GM18526 (cell line): ENCODE data around the gene NRDE2.

Experiments
- POLR2A ChIP-seq: IDR thresholded peaks from 3 replicates; pipeline ENCODE4 v1.6.1; 2011; ENCODE audit not compliant: insufficient read length; ENCODE audit errors: extremely low read depth

Gene NRDE2

GRCh38 chr14:90293766-90294730 lies 37.7 kb downstream of the NRDE2 start:
- no peak for TF ChIP-seq POLR2A

GRCh38 chr14:90291699-90292098 lies 40.0 kb downstream of the NRDE2 start:
- TF ChIP-seq POLR2A: no peak

GRCh38 chr14:90290337-90291011 lies 41.3 kb downstream of the NRDE2 start:
- TF ChIP-seq POLR2A: no peak

DNA sequence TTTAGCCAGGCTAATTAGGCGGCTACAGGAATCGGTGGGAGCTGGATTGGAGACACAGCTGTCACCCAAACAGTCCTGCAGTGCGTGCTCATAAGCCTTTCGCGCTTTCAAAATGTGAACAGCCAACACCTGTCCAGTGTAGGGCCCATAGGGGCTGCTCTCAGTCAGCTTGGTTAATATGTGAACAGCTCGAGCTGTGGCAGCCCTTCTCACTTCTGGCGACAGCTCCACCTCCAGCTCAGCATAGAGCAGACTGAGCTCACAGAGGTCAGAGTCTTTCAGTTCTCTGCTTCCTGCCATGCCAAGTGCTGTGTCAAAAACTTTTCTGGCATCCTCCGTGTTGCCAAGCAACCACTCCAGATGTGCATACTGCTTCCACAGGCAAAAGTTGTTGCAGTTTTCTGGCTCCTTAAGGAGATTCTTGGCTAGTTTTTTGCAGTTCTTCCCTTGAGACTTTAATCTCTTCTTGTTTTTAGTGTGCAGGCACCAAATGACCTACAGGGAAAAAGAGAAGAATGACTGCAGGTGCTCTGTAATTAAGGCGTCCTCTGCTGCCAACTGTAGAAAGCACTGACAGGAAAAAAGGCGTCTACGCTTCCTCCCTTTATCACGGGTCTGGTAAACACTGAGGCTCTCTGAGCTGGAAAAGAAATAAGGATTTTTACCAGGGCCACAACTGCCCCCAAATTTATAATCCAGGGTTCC lies 42.9 kb downstream of the NRDE2 start:
- TF ChIP-seq POLR2A: no peak

- TF ChIP-seq POLR2A: no peak
Observed at GRCh38 chr14:90287791-90288190, 44.0 kb downstream of the NRDE2 start.

GRCh38 chr14:90281756-90282155 lies 50.0 kb downstream of the NRDE2 start:
- TF ChIP-seq POLR2A: no peak

DNA sequence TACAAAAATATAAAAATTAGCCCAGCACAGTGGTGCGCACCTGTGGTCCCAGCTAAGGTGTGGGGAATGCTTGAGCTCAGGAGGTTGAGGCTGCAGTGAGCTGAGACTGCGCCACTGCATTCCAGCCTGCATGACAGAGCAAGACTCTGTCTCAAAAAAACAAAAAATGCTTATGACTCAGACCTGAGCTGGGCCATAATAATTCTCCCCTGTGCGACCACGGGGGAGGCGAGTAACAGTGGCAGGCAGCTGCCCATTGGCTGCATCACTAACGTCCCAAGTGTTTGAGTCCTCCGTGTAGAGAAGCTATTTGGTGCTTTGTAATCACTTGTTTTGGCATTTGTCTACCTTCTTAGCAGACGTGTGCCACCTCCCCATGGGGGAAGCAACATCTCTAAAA lies 50.5 kb downstream of the NRDE2 start:
- TF ChIP-seq POLR2A: no peak

- TF ChIP-seq POLR2A: no peak
Observed at GRCh38 chr14:90280096-90280495, 51.6 kb downstream of the NRDE2 start.

DNA sequence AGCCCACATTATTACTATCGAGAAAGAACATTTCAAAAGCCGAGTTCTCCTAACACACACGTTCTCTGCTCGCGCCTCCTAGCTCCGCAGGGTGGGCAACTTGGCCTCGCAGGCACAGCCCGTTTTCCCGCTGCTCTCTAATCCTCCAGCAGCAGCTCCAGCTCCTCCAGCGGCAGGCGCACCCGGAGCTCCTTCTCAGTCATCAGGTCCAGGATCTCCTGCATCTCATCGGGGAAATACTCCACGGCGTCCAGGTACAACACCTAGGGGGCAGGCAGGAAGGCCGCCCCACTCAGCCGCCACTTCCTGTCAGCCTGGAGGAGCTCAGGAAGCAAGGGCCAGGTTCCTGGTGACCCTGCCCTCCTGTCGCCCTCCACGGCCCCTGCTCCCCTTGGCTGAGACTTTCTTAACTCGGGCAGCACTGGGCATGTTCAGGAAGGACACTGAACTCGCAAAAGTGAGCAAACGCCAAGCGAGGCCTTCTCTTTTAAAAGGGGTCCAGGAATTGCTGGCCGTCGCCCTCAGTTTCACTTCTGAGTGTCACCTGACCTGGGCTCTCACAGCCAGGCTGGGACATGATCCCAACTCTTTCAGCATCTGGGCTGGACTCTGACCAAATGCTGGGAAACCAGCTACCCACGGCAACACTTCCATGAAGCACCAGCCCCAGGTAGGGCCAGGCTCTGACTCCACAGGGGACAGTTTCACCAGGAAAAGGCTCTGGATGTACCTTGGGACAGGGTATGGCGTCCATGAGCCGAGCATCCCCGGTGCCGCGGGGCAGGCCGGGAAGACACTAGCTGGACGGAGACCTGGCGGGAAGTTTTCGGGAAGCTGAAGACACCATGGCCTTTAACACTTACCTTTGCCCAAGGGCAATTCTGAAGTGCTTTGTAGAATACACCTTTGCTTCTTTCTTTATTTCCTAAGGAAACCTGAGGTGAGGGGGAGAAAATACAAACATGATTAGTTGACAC lies 53.3 kb downstream of the NRDE2 start:
- no peak for TF ChIP-seq POLR2A

GRCh38 chr14:90277581-90278198 lies 54.1 kb downstream of the NRDE2 start:
- TF ChIP-seq POLR2A: no peak

- no peak for TF ChIP-seq POLR2A
Observed at GRCh38 chr14:90276646-90277367, 54.9 kb downstream of the NRDE2 start.

GRCh38 chr14:90275820-90276219 lies 55.9 kb downstream of the NRDE2 start:
- no peak for TF ChIP-seq POLR2A

- TF ChIP-seq POLR2A: no peak
Observed at GRCh38 chr14:90275458-90275814, 56.3 kb downstream of the NRDE2 start.
